Neural progenitor cell (in vitro differentiated cells): Measurements from ENCODE around the gene COL6A5.

Experiments
- CTCF ChIP-seq: fragments of 200-600 bp; sonication (generic); IDR thresholded peaks from 2 replicates; pipeline ENCODE4 v1.5.1; 2017; ENCODE audit warnings: antibody characterized with exemption, mild to moderate bottlenecking
- EZH2 ChIP-seq: fragments of 200-600 bp; sonication (generic); IDR thresholded peaks from 2 replicates; pipeline ENCODE4 v1.6.1; 2017; ENCODE audit warnings: antibody characterized with exemption, mild to moderate bottlenecking, moderate library complexity

GRCh38 chr3:130420466-130420865 is 75.0 kb downstream of the COL6A5 start:
- TF ChIP-seq CTCF (no peak), EZH2 (no peak)
